ENCODE measurements around the gene DEPDC5.

DEPDC5 gene

GRCh38 chr22:31840585-31840984 lies 86.8 kb downstream of the DEPDC5 start:
- TF ChIP-seq CTCF (IDR thresholded peaks at IDR 0.05): no peak

GRCh38 chr22:31841078-31841827 lies 87.4 kb downstream of the DEPDC5 start:
- no peak for TF ChIP-seq CTCF (IDR thresholded peaks at IDR 0.05)

- no peak for TF ChIP-seq CTCF (IDR thresholded peaks at IDR 0.05)
These were observed 89.7 kb downstream of the DEPDC5 start for GRCh38 chr22:31843526-31843925.

- TF ChIP-seq CTCF (IDR thresholded peaks at IDR 0.05): no peak
These were observed 91.1 kb downstream of the DEPDC5 start for GRCh38 chr22:31844941-31845340.

- no peak; the same call in 1 of the 2 replicates for TF ChIP-seq CTCF (IDR thresholded peaks at IDR 0.05)
These were observed 92.6 kb downstream of the DEPDC5 start for GRCh38 chr22:31846161-31847115.

- TF ChIP-seq CTCF (IDR thresholded peaks at IDR 0.05): no peak
These were observed 94.6 kb downstream of the DEPDC5 start for GRCh38 chr22:31848411-31848810.

- no peak for TF ChIP-seq CTCF (IDR thresholded peaks at IDR 0.05)
These were observed 96.3 kb downstream of the DEPDC5 start for GRCh38 chr22:31850135-31850534.

Data from LNCAP (cell line).